Stimulated activated CD8-positive, alpha-beta memory T cell treated with anti-CD3 and anti-CD28 coated beads, Interleukin-7, amount 100 ng/mL, for 1 hour (primary cell): Measurements from ENCODE around the gene MRPS18C.
A peak's percentile ranks its signal among the peaks of the same experiment; 100 is the strongest.
"Not testable (repeated sequence)": the region's sequence is repeated elsewhere in the genome, so short reads cannot be mapped to it uniquely, and the experiment has no call there.

Experiments used
- DNase-seq, 2 donors: peaks; one replicate each; pipeline ENCODE4 v3.0.0-alpha.2; 2020; ENCODE audit warnings: low read depth in 2 of 2

The MRPS18C gene

DNA sequence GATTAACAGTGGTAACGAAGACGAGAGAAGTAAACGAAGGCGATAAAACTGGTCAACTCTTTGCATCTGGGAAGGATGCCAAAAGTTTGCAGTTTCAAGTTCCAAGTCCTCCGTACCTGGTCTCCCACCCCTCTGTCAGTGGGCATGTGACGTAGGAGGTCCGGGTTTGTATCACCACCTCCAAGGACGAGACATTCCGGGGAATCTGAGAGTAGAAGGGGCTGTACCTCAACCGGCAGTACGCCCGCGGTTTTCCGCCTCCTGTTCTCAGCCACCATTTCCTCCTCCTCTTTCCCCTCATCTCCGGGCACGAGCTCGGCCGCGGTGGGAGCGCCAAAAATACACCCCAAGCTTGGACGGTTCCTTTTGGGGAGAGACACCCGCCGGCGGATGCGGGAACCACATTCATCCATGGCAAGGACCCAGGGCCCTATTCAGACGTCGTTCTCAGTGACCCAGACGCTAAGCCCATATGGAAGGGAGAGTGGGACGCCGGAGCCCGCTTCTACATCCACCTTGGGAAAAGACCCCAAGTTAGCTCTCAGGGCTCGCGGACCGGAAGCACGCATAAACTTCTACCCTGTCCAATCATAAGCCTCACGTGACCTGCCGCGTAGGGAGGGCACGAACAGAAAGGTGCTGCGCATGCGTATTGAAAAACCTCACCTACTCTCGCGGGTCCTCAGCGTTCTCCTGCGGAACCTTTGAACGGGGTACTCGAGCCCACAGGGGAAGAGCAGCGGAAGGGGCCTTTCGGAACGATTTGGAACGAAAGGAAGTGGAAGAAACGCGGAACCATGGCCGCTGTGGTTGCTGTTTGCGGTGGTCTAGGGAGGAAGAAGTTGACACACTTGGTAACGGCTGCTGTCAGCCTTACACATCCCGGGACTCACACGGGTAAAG lies at the start of gene MRPS18C, which contains the start of gene HELQ:
TSS of gene MRPS18C (plus strand) at position 778 of the 903 bp plus-strand sequence. CDS start at position 798, 20 bp downstream.
TSS of gene HELQ (minus strand) at position 543 of the 903 bp plus-strand sequence. CDS start at position 413, 130 bp downstream.
- DNase-seq, result peak; percentile 82 to 86

DNA sequence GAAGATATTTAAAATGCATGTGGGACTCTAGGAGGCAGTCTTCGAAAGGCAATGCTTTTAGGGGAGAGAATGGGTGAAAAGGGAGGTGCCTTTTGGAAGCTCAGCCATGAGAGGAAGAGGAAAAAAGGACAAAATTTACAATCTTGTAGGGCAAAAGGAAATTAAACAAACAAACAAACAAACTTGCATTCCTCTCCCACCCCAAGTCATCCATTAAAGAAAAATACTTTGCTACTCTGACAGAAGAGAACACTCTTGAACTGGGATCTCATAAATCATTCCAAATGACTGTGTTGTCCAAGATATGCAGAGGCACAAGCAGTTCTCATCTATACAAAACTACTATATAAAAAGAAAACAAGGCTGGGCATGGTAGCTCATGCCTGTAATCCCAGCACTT lies 47.0 kb upstream of the MRPS18C start:
- no peak for DNase-seq

DNA sequence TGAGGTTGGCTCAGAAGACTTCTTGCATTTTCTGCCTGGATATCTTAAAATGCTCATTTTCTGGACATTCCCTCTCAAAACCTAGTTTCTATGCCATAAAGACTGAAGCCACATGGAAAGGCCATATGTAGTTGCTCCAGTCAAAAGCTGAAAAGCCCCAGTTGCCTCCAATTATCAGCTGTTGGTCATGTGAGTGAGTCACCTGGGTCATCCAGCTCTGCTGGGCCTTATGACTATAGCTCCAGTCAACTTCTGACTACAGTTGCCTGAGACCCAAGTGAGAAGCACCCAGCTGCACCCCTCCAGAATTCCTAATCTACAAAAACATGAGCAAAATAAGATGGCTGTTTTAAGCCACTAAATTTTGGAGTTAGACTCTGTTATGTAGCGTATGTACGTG lies 42.2 kb upstream of the MRPS18C start:
- DNase-seq, result no peak

DNA sequence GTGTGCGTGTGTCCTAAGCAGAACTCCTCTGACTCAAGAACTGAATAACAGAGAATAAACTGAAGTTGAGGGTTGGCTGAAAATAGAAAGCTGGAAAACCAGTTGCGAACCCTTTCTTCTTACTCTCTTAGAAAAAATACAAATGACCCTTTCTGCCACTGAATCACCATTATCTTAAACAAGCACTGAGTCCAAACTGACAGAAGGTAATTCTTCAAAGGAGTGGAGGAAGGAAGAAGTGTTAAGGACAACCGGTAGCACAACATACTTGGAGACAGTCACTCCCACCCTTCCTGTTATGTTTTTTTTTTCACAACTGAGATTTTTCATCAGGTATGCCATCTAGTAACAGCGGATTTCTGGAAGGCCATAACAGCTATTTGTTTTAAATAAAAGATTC lies 38.3 kb upstream of the MRPS18C start:
- no peak for DNase-seq

DNA sequence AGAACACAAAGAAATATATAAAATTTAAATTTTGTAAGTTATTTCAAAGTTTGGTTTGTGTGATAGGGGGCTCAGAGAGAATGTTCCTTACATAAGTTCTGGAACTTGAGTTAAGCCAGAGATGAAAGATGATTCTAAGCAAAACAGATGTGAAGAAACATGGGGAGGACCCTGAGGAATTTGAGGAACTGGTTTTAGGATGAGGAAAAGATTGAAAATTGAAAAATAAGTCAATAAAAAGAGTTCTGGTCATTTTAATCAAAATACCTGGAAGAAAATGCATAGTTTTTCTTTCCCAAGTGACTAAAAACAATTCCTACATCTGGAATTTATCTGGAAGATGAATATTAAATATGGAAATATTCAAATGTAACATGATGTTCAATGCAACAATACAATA lies 37.6 kb upstream of the MRPS18C start:
- DNase-seq, result no peak

DNA sequence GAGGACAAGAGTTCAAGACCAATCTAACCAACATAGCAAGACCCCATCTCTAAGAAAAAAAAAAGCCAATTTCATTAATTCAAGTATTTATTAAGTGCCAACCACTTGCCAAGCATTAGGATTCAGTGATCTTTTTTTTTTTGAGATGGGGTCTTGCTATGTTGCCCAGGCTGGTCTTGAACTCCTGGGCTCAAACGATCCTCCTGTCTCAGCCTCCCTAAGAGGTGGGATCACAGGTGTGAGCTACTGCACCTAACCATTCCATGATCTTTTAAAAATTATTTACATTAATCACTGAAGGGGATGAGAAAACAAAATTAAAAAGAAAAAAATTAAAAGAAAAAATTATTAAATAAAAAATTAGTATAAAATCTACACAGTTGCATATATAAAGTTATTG lies 24.7 kb upstream of the MRPS18C start:
- no peak for DNase-seq

DNA sequence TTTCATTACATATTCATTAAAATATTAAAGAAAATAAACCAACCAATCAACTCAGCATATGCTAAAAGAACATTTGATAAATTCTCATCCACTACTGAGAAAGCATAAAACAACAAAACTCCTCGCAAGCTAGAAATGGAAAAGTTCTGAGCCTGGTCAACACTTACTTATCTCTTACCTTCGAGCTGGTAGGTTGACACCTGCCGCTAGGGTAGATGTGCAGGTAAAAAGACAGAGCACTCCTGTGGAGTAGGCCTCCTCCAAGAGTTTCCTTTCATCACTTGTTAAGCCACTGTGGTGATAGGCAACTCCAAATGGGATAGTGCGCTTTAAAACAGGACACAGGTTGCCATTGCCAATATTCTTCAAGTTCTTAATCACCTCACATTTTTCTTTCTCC lies 19.2 kb upstream of the MRPS18C start:
- no peak for DNase-seq

DNA sequence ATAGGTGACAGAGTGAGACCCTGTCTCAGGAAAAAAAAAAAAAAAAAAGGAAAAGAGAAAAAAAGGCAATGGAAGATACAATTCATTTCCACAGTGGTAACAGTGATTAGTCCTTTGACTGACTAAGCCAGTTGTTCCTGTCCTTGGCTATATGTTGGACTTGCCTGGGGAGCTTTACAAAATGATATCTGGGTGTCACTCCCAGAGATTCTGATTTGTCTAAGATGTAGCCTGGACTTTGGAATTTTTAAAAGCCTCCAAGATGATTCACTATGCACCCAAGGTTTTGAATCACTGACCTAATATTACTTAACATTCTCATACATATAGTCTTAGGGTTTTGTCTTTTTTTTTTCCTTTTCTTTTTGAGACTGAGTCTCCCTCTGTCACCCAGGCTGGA lies 17.1 kb upstream of the MRPS18C start:
- no peak for DNase-seq

DNA sequence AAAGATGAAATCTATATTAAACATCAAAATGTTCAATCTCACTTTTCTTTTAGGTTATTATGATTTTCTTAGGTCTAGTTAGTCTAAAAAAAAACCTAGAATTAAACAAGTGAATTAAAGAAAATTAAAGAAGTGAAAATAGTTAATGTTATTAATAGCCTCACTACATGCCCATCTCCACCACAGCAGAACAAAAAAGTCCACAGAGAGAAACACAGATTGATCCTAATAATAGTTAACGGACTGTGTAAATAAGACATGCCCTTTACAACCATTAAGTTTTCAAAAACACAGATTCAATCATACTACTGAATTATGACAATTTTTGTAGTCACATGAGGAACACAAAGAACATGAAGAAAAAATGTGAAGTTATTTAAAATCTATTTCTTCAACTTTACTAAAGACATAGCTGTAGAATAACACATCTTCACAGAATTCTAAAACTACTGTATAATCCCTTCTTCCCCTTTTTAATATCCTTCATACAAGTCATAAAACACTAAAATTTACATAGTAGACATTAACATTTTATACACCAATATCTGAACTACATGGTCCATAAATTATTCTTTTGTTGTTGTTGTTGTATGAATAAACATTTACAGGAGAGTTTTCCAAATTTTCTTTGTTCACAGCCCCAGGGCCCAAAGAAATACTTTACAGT lies 15.6 kb upstream of the MRPS18C start:
- no peak for DNase-seq

DNA sequence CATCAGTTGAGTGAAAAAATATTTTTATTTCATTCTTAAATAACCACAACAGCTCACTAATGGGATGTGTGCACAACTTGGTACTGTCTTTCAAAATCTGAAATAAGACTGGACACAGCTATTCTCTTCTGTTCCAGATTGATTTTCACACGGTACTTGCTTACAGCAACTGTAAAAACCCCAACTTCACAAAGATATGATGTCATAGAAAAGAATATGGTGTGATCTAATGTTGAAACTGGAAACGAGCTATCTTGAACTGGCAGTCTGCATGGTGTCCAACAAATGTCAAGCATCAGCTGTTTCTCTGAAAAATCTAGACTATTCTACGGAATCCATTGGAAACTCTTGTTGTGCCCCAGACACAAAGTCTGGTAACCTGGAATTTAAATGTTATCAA lies 15.0 kb upstream of the MRPS18C start:
- no peak for DNase-seq

DNA sequence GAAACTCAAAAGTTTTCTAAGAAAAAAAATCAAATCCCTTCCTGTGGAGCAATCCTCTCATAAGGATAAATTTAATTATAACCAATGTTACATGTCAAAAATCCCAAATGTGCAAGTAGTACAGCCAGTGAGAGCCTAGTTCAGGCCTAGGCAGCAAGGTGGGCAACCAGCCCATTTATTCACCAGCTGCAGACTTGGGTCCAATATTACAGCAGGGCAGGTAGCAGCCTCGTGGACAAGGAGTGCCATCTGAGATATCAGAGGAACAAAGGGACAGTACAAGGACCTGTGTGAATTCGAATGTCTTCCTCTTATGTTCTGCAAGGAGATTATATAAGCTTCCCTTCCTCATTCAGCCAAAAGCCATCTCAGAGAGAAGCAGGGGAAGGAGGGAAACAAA lies 6.8 kb upstream of the MRPS18C start:
- DNase-seq, result no peak

DNA sequence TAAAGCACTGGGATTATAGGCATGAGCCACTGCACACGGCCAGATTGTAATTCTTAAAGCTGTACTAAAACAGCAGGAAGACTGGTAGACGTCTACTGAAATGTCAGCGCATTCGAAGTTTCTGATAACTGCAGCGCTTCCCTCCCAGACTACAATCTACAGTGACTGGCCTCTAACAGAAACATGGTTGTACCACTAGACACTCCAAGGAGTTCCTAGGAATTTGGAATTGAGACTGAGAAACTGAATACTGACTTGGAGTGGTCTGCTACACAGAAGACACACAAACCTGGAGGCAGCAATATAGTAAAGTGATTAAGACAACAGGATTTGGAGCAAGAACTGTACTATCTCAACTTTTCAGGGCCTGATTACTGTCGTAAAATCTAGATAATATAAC lies 1.2 kb upstream of the MRPS18C start:
- no peak for DNase-seq

DNA sequence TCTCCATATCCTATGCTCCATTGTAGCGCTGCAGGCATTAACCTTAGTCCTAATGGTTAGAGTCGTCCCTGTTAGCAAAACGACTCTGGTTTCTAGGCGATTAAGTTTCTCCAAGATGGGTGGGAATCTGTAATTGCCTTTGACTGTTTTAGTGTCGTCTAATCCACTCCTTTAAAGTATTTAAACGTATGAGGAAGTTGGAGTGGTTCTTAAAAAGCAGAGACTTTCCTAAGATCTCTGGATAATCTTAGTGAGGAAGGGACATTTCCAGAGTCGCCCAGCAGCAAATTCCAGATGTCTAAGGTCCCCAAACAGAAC lies 285 bp downstream of the MRPS18C start:
- no peak for DNase-seq

DNA sequence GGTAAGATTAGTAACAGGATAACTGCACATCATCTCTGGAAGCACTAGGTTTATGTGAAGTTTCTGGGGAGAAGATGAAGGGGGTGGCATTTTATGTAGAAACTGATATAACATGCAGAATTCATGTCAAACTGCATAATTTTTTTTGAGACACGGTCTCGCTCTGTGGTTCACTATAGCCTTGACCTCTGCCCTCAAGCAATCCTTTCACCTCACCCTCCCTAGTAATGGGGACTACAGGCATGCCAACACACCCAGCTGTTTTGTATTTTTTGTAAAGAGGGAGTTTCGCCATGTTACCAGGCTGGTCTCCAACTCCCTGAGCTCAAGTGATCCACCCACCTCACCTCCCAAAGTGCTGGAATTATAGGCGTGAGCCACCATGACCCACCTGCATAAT lies 17.6 kb downstream of the MRPS18C start:
- DNase-seq, result no peak

DNA sequence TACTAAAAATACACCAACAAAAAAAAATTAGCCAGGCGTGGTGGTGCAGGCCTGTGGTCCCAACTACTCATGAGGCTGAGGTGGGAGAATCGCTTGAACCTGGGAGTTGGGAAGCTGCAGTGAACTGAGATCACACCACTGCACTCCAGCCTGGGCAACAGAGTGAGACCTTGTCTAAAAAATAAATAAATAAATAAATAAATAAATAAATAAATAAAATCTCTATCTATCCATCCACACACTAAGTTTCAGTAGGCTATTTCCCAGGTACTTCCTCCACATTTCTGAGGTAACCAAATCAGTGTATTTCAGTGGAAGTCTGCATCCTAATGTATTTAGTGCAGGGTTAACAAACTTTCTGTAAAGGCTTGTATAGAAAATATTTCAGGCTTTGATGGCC lies 18.1 kb downstream of the MRPS18C start:
- no peak for DNase-seq

DNA sequence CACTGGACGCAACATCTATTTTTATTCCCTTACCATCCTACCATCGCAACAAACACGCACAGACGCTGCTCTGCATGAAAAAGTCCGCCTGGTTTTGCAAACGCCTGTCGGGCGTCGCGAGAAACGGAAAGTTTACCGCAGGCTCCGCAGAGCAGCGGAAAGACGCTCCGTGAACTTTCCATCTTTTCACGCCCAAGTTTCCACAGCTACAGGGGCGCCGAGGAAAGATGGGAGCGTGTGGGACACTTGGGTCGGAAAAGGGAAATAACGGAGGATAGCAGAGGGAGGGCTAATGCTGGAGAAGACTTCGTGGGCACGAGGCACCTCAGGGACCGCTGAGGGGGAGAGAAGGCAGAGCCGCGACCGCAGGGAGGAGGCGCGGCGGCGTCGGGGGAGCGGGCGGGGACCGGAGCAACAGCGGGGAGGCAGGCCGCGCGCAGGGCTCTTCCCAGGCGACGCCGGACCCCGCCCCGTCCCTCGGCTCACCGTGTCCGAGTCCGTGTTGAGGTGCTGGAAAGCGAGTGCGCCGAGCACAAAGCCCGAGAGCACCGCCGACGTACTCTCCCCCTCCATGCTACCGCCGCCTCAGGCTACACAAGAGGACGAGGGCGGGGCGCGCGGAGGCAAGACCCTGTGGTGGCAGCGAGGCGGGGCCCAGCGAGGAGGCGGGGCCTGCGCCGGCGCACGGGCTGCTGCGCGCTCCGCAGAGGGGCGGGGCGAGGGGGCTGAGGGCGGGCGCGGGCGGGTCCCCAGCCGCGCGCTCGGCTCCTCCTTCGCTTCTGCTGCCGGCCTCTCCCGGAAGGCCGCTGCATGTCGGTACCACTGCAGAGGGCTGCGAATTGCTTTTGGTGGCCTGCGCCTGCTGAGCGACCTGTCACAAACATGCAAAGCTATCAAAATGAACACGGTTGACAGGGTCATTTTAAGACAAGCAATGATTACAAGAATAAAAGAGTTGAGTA lies 28.9 kb downstream of the MRPS18C start, which contains the start of gene ABRAXAS1:
TSS of gene ABRAXAS1 (minus strand) at position 601 of the 962 bp plus-strand sequence. CDS start at position 573, 28 bp downstream.
- DNase-seq, result peak; percentile 85 to 86

DNA sequence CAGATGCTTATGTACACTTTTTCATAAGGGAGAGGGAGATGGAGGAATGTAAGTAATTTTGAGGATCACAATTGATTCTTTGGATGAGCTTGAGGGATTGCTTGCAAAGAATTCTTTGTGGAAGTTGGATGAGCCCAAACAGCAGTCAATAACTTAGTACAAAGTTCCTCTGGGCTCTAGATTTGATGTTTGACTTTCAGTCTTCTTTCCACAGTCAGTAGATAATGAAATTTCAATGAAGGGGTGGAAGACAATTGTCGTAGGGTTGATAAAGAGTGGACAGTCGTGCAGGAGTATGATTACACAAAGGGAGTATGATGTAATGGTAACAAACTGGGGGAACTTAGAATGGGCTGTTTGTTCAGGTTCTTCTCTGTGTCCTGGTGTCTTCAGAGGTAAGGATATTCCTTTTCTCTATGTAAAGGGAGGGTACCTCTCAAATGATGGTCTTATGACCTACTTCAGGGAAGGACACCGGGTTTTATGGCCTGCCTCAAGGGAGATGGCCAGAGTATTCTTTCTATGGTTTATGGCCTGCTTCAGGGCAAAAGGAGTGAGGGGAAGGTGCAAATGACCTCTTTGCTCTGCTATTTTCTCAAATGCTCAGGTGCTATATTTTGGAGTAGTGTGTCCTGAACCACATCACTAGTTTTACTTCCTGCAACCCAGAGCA lies 30.7 kb downstream of the MRPS18C start:
- DNase-seq, result no peak

DNA sequence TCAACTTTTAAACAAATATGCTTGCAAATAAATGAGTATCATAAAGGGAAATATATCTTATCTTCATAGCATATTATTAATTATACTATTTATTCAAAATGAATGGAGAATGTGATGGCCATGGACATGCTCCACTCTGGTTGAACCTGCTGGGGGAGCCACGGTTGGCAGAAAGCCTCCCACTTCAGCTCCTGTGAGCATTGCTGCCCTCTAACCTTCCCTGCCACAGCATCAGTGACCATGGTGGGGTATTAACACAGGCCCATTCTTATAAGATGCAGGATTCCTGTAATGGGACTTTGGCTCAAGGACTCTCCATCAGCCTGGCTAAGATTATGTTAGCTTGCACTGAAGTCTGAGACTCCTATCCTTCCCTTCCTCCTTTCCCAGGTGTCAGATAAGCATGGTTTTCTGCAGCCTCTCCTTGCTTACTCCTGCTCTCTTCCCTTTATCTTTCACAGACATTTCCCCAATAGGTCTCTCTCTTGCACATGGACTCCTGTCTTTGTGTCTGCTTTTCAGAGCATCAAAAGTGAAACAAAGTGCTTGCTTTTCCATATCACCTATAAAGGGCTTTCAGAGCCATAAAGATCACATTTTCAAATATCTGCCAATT lies 34.0 kb downstream of the MRPS18C start:
- no peak for DNase-seq

DNA sequence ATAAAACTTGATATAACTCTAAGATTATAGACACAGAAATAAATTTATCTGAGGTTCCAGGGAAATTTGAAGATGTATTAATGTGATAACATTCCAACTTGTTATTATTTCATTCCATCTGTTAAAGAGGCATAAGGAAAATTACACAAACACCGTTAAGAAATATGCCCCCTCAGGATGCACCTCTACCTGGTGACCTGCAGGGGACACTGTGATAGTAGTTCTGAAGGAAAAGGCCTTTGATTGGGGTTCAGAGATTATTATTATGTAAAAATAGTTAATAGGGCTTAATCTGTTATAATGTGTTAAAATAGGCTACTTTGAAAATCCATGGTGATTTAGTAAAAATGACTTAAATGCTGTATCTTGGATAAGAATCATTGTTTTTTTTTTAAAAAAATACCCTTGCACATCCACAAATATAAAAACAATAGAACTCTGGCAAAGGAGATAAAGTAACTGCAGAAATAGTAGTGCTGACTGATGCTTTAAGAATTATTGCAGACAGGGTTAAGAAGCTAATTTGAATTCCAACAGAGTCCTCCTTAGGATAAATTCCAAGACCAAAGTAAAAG lies 35.1 kb downstream of the MRPS18C start:
- DNase-seq, result no peak

DNA sequence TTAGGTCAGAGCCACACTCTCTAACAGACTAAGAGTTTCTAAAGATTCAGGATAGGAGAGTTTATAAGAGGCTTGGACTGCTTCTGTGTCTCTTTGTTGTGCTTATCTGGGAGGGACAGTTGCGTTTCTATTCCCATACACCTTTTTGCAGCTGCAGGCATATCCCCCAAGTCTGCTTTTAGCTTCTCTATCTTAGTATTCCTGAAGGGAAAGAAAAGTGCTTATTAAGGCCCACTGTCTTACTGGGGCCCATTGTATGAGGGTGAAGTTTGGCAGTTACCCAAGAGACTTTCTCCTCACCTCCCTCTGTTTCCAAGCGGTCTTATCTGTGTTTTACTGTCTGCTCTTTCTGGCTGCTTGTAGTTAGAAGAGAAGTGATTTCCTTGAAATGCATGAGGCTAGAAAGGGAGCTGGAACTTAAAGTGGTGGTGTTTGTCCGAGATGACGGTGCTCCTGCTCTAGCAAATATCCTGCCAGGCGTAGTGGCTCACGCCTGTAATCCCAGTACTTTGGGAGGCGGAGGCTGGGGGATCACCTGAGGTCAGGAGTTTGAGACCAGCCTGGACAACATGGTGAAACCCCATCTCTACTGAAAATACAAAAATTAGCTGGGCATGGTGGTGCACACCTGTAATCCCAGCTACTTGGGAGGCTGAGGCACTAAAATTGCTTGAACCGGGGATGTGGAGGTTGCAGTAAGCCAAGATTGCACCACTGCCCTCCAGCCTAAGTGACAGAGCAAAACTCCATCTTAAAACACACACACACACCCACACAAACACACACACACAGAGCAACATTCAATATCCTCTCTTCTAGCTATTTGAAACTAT lies 40.4 kb downstream of the MRPS18C start:
- DNase-seq, result not testable (repeated sequence)
